HepG2 (cell line): ENCODE measurements around the gene NDUFB3. TPM values are rescaled to one million over a fixed set of nuclear protein-coding genes. Genes with fewer than 3 reads are reported as not detected.
A peak's percentile ranks its signal among the peaks of the same experiment; 100 is the strongest.

ENCODE experiments used
- AGO1 ChIP-seq: fragments of 200-400 bp; formaldehyde crosslinking; IDR thresholded peaks from 2 replicates; pipeline ENCODE4 v1.6.1; 2017; ENCODE audit warnings: mild to moderate bottlenecking, low read depth, low read length, moderate library complexity; ENCODE audit not compliant: poor library complexity, severe bottlenecking
- ATF2 ChIP-seq: sonication (generic); formaldehyde crosslinking; IDR thresholded peaks from 2 replicates; pipeline ENCODE4 v1.4.0; 2020; ENCODE audit warnings: missing genetic modification reagents
- BRD4 ChIP-seq: sonication (generic); formaldehyde crosslinking; IDR thresholded peaks from 2 replicates; pipeline ENCODE4 v1.4.0; 2020; ENCODE audit warnings: missing genetic modification reagents
- CCAR2 ChIP-seq: fragments of 200-400 bp; formaldehyde crosslinking; optimal IDR thresholded peaks from 2 replicates; pipeline ENCODE3; 2018; ENCODE audit warnings: low read depth, mild to moderate bottlenecking, low read length, moderate library complexity
- FOSL1 ChIP-seq: sonication (generic); formaldehyde crosslinking; IDR thresholded peaks from 2 replicates; pipeline ENCODE4 v1.9.0; 2021; ENCODE audit warnings: missing genetic modification reagents, borderline replicate concordance
- FOXA1 ChIP-seq, 2 experiments: fragments of 450-650 bp in 1 of 2; sonication (generic) in 1 of 2; formaldehyde crosslinking in 1 of 2; IDR thresholded peaks; 2 replicates each; pipeline versions ENCODE4 v1.4.0 to v1.6.1; 2016 to 2020; ENCODE audit warnings: missing genetic modification reagents in 1 of 2
- IRX3 ChIP-seq: sonication (generic); formaldehyde crosslinking; IDR thresholded peaks from 2 replicates; pipeline ENCODE4 v1.8.1; 2023; ENCODE audit warnings: mild to moderate bottlenecking, low read depth, missing genetic modification reagents, borderline replicate concordance
- MAX ChIP-seq: IDR thresholded peaks from 2 replicates; pipeline ENCODE4 v1.6.1; 2012; ENCODE audit warnings: inconsistent platforms
- NFE2 ChIP-seq: sonication (generic); formaldehyde crosslinking; IDR thresholded peaks from 2 replicates; pipeline ENCODE4 v1.4.0; 2020; ENCODE audit warnings: missing genetic modification reagents
- NFIC ChIP-seq: IDR thresholded peaks from 2 replicates; pipeline ENCODE4 v1.6.1; 2012; ENCODE audit warnings: mild to moderate bottlenecking, low read length, inconsistent platforms
- SATB2 ChIP-seq: sonication (generic); formaldehyde crosslinking; IDR thresholded peaks from 2 replicates; pipeline ENCODE4 v1.5.0; 2020; ENCODE audit warnings: missing genetic modification reagents
- SOX5 ChIP-seq: IDR thresholded peaks from 2 replicates; pipeline ENCODE4 v1.6.1; 2016; ENCODE audit warnings: borderline replicate concordance
- TIGD3 ChIP-seq: sonication (generic); formaldehyde crosslinking; IDR thresholded peaks from 2 replicates; pipeline ENCODE4 v1.5.1; 2020; ENCODE audit warnings: mild to moderate bottlenecking, missing genetic modification reagents, borderline replicate concordance
- ZBTB26 ChIP-seq: IDR thresholded peaks from 2 replicates; pipeline ENCODE4 v1.6.1; 2016; ENCODE audit warnings: missing compliant biosample characterization, missing genetic modification reagents, borderline replicate concordance
- ZBTB33 ChIP-seq: sonication (generic); formaldehyde crosslinking; IDR thresholded peaks from 2 replicates; pipeline ENCODE4 v1.4.0; 2020; ENCODE audit warnings: missing genetic modification reagents
- ZBTB7A ChIP-seq: sonication (generic); formaldehyde crosslinking; IDR thresholded peaks from 2 replicates; pipeline ENCODE4 v1.8.0; 2022; ENCODE audit warnings: mild to moderate bottlenecking, missing genetic modification reagents
- ZNF136 ChIP-seq: sonication (generic); formaldehyde crosslinking; IDR thresholded peaks from 2 replicates; pipeline ENCODE4 v1.8.1; 2022; ENCODE audit warnings: low read depth, mild to moderate bottlenecking, moderate library complexity, missing genetic modification reagents
- ZNF3 ChIP-seq: IDR thresholded peaks from 2 replicates; pipeline ENCODE4 v1.7.0; 2017; ENCODE audit warnings: inconsistent platforms
- ZNF468 ChIP-seq: sonication (generic); formaldehyde crosslinking; IDR thresholded peaks from 2 replicates; pipeline ENCODE4 v1.8.0; 2022; ENCODE audit warnings: mild to moderate bottlenecking, moderate library complexity, missing genetic modification reagents
- ZNF629 ChIP-seq: sonication (generic); formaldehyde crosslinking; conservative IDR thresholded peaks from 2 replicates; pipeline ENCODE4 v1.5.0; 2020; ENCODE audit warnings: missing genetic modification reagents
- ZNF678 ChIP-seq: sonication (generic); formaldehyde crosslinking; IDR thresholded peaks from 2 replicates; pipeline ENCODE4 v1.4.0; 2020; ENCODE audit warnings: mild to moderate bottlenecking, missing genetic modification reagents
- ZNF7 ChIP-seq: IDR thresholded peaks from 2 replicates; pipeline ENCODE4 v1.6.1; 2016; ENCODE audit warnings: missing biosample characterization, missing genetic modification reagents
- ZNF737 ChIP-seq: sonication (generic); formaldehyde crosslinking; IDR thresholded peaks from 2 replicates; pipeline ENCODE4 v1.5.0; 2020; ENCODE audit warnings: missing genetic modification reagents, mild to moderate bottlenecking, borderline replicate concordance
- ZNF75D ChIP-seq: sonication (generic); formaldehyde crosslinking; IDR thresholded peaks from 2 replicates; pipeline ENCODE4 v1.8.1; 2023; ENCODE audit warnings: missing genetic modification reagents, mild to moderate bottlenecking, borderline replicate concordance
- polyA plus RNA-seq, 8 experiments: library from polyadenylated mRNA; depleted of rRNA in 3 of 8; stranded (reverse) in 7 of 8; unstranded in 1 of 8; fragments of >200 nt; fragmentation: Illumina TruSeq in 4 of 8; extraction: Trizol in 4 of 8; gene quantifications; 2 replicates each; pipeline versions ENCODE4 v1.2.1 to v1.2.3, GENCODE V29; 2011 to 2016; ENCODE audit warnings: low read depth in 4 of 8, missing spikeins in 1 of 8, mixed read lengths in 1 of 8; ENCODE audit not compliant: insufficient read depth in 1 of 8
- total RNA-seq, 5 experiments: library from RNA; depleted of rRNA; stranded (reverse); fragments of >200 nt; fragmentation: Illumina TruSeq; extraction: Trizol; gene quantifications; 2 replicates each; pipeline ENCODE4 v1.2.3, GENCODE V29; 2016; ENCODE audit warnings: low read depth in 1 of 5

Gene NDUFB3
- total and polyA plus RNA-seq, 2 of the 13 experiments (the other 11 are each of a cell fraction or from before 2014, with no cell fraction given): 50.7 to 159 TPM

- TF ChIP-seq ZNF629 (CRISPR knock-in tag) (peak; percentile 25; the same call in 1 of the 2 replicates), ZNF468 (CRISPR knock-in tag) (peak; percentile 74; the same call in 1 of the 2 replicates), ZNF136 (CRISPR knock-in tag) (no peak), FOXA1 (IDR thresholded peaks at IDR 0.05) (peak; percentile 46; the same call in 1 of the 2 replicates), FOXA1 (CRISPR knock-in tag; IDR thresholded peaks at IDR 0.05) (peak; percentile 89), CCAR2 (peak; percentile 57), AGO1 (peak; percentile 62), ZNF3 (CRISPR knock-in tag) (no peak), NFE2 (CRISPR knock-in tag) (no peak), ATF2 (CRISPR knock-in tag) (peak; percentile 66; the same call in 1 of the 2 replicates), ZBTB7A (CRISPR knock-in tag) (peak; percentile 87), ZBTB33 (CRISPR knock-in tag) (no peak), TIGD3 (no peak; the same call in 1 of the 2 replicates), SATB2 (CRISPR knock-in tag) (peak; percentile 93), ZBTB26 (CRISPR knock-in tag) (peak; percentile 18; the same call in 1 of the 2 replicates), ZNF737 (CRISPR knock-in tag) (no peak), NFIC (no peak; the same call in 1 of the 2 replicates), ZNF678 (peak; percentile 76), MAX (peak; percentile 56), IRX3 (0 out of 2 replicates have a peak, but pooled peaks have one; percentile 22), ZNF7 (no peak), ZNF75D (CRISPR knock-in tag) (no peak), BRD4 (peak; percentile 90), FOSL1 (CRISPR knock-in tag) (0 out of 2 replicates have a peak, but pooled peaks have one; percentile 43), SOX5 (CRISPR knock-in tag) (peak; percentile 59; the same call in 1 of the 2 replicates)
Observed at GRCh38 chr2:201116115-201116958, 44.5 kb downstream of the NDUFB3 start, which contains the start of gene CFLAR (continued).
